ENCODE measurements around the gene NEURL3. TPM values are rescaled to one million over a fixed set of nuclear protein-coding genes. Genes with fewer than 3 reads are reported as not detected.

NEURL3 gene
- total RNA-seq, 1 donor from 2014 or later = not detected

GRCh38 chr2:96489261-96489660 is 15.9 kb downstream of the NEURL3 start:
- Histone ChIP-seq H3K27me3 (ENCODE audit: low read depth) (no peaks in the 10 kb centered on the region), H3K36me3 (no peaks in the 10 kb centered on the region), H3K9me3 (replicated peaks) (peaks cover 13% of the 10 kb centered on the region), H3K4me3 (no peak overlapping the region), H3K27ac (replicated peaks) (no peak overlapping the region), H3K4me1 (peaks cover 13% of the 10 kb centered on the region)
- no peak for TF ChIP-seq CTCF (IDR thresholded peaks at IDR 0.05; ENCODE audit: borderline replicate concordance)
- DNase-seq = no peak
- intact Hi-C loops (cut with micrococcal nuclease) = no loop called here

- intact Hi-C loops (cut with micrococcal nuclease) = no loop called here
- Histone ChIP-seq H3K4me1 (peaks cover 13% of the 10 kb centered on the region), H3K36me3 (no peaks in the 10 kb centered on the region), H3K27ac (replicated peaks) (peak overlapping the region; percentile 90), H3K27me3 (ENCODE audit: low read depth) (no peaks in the 10 kb centered on the region), H3K4me3 (peak overlapping the region; percentile 68), H3K9me3 (replicated peaks) (peaks cover 5% of the 10 kb centered on the region)
- TF ChIP-seq CTCF (IDR thresholded peaks at IDR 0.05; ENCODE audit: borderline replicate concordance) = no peak
- no peak for DNase-seq
These were observed 18.5 kb downstream of the NEURL3 start for GRCh38 chr2:96486696-96487095.

GRCh38 chr2:96485751-96486651 is 19.2 kb downstream of the NEURL3 start:
- intact Hi-C loops (cut with micrococcal nuclease) = no loop called here
- Histone ChIP-seq H3K27me3 (ENCODE audit: low read depth) (no peaks in the 10 kb centered on the region), H3K9me3 (replicated peaks) (peaks cover 5% of the 10 kb centered on the region), H3K4me1 (peaks cover 13% of the 10 kb centered on the region), H3K4me3 (peak overlapping the region; percentile 68), H3K27ac (replicated peaks) (peak overlapping the region; percentile 90), H3K36me3 (no peaks in the 10 kb centered on the region)
- peak; percentile 59 for DNase-seq
- TF ChIP-seq CTCF (IDR thresholded peaks at IDR 0.05; ENCODE audit: borderline replicate concordance) = no peak

GRCh38 chr2:96485350-96485749 is 19.8 kb downstream of the NEURL3 start:
- Histone ChIP-seq H3K27ac (replicated peaks) (peak overlapping the region; percentile 90), H3K4me3 (peak overlapping the region; percentile 68), H3K36me3 (no peaks in the 10 kb centered on the region), H3K4me1 (peaks cover 13% of the 10 kb centered on the region), H3K9me3 (replicated peaks) (peaks cover 1% of the 10 kb centered on the region), H3K27me3 (ENCODE audit: low read depth) (no peaks in the 10 kb centered on the region)
- no peak for DNase-seq
- intact Hi-C loops (cut with micrococcal nuclease) = no loop called here
- TF ChIP-seq CTCF (IDR thresholded peaks at IDR 0.05; ENCODE audit: borderline replicate concordance) = no peak

- no peak for DNase-seq
- TF ChIP-seq CTCF (IDR thresholded peaks at IDR 0.05; ENCODE audit: borderline replicate concordance) = no peak
- Histone ChIP-seq H3K4me1 (peaks cover 13% of the 10 kb centered on the region), H3K27ac (replicated peaks) (no peak overlapping the region), H3K4me3 (no peak overlapping the region), H3K9me3 (replicated peaks) (no peaks in the 10 kb centered on the region), H3K36me3 (no peaks in the 10 kb centered on the region), H3K27me3 (ENCODE audit: low read depth) (no peaks in the 10 kb centered on the region)
- intact Hi-C loops (cut with micrococcal nuclease) = no loop called here
These were observed 21.1 kb downstream of the NEURL3 start for GRCh38 chr2:96484091-96484490.
